Endothelial cell (in vitro differentiated cells): Measurements from ENCODE around the gene CADM2. TPM values are rescaled to one million over a fixed set of nuclear protein-coding genes. Genes with fewer than 3 reads are reported as not detected.
"Not testable (repeated sequence)": the region's sequence is repeated elsewhere in the genome, so short reads cannot be mapped to it uniquely, and the experiment has no call there.

Experiments
- DNase-seq: peaks from one replicate; pipeline ENCODE4 v3.0.0; 2021; ENCODE audit warnings: low spot score
- H3K27ac Mint-ChIP-seq: one replicate; pipeline ENCODE4 v1.8.0; 2021; ENCODE audit warnings: mixed read lengths, inconsistent platforms; ENCODE audit not compliant: unreplicated experiment
- H3K27me3 Mint-ChIP-seq: one replicate; pipeline ENCODE4 v1.8.0; 2021; ENCODE audit warnings: mild to moderate bottlenecking, moderate library complexity, mixed read lengths, inconsistent platforms; ENCODE audit not compliant: unreplicated experiment
- H3K36me3 Mint-ChIP-seq: one replicate; pipeline ENCODE4 v1.8.0; 2021; ENCODE audit warnings: mild to moderate bottlenecking, low read depth, mixed read lengths, inconsistent platforms; ENCODE audit not compliant: unreplicated experiment
- H3K4me1 Mint-ChIP-seq: one replicate; pipeline ENCODE4 v1.8.0; 2021; ENCODE audit warnings: mild to moderate bottlenecking, mixed read lengths, inconsistent platforms; ENCODE audit not compliant: unreplicated experiment
- H3K4me3 Mint-ChIP-seq: one replicate; pipeline ENCODE4 v1.8.0; 2021; ENCODE audit warnings: mild to moderate bottlenecking, mixed read lengths, inconsistent platforms; ENCODE audit not compliant: unreplicated experiment
- H3K9me3 Mint-ChIP-seq: one replicate; pipeline ENCODE4 v1.8.0; 2021; ENCODE audit warnings: mixed read lengths, inconsistent platforms; ENCODE audit not compliant: unreplicated experiment
- total RNA-seq: library from RNA; stranded (reverse); fragmentation: NEBNext Ultra II Directional; extraction: Animal tissue kit (Norgen Biotek cat#: 25700); gene quantifications from one replicate; pipeline ENCODE4 v1.2.1, GENCODE V29; 2021; ENCODE audit not compliant: unreplicated experiment
- TF ChIP-seq, protein P1 (sequence below): fragments of 200-600 bp; sonication (generic); IDR thresholded peaks from one replicate; pipeline ENCODE4 v1.5.0; 2021; ENCODE audit warnings: antibody characterized with exemption; ENCODE audit not compliant: unreplicated experiment

The CADM2 gene
- total RNA-seq, 1 donor from 2014 or later: 0.97 TPM

DNA sequence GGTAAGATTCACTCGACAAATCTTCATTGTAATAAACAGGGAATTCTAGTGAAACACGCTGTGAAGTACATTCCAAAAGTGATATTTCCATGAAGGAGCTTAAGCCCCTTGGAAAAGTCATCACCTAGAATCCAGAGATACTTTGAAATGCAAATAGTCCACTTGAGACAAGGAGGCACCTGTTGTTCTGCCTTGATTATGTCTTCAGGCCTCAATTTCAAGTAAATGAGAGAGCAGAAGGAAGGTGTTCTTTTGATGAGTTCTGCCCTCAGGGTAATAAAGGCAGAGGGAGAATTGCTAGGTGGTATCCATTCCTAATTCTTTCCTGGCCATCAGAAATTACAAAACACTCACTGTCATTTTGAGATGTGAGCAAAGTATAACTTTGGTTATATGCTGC is 162.1 kb downstream of the CADM2 start:
- H3K27ac Mint-ChIP-seq: no peak overlapping the region
- no peaks in the 10 kb centered on the region for H3K9me3 Mint-ChIP-seq
- TF ChIP-seq, protein P1, sequence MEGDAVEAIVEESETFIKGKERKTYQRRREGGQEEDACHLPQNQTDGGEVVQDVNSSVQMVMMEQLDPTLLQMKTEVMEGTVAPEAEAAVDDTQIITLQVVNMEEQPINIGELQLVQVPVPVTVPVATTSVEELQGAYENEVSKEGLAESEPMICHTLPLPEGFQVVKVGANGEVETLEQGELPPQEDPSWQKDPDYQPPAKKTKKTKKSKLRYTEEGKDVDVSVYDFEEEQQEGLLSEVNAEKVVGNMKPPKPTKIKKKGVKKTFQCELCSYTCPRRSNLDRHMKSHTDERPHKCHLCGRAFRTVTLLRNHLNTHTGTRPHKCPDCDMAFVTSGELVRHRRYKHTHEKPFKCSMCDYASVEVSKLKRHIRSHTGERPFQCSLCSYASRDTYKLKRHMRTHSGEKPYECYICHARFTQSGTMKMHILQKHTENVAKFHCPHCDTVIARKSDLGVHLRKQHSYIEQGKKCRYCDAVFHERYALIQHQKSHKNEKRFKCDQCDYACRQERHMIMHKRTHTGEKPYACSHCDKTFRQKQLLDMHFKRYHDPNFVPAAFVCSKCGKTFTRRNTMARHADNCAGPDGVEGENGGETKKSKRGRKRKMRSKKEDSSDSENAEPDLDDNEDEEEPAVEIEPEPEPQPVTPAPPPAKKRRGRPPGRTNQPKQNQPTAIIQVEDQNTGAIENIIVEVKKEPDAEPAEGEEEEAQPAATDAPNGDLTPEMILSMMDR: no peak
- H3K4me3 Mint-ChIP-seq: no peak overlapping the region
- no peak for DNase-seq
- H3K27me3 Mint-ChIP-seq: no peaks in the 10 kb centered on the region
- no peaks in the 10 kb centered on the region for H3K36me3 Mint-ChIP-seq
- H3K4me1 Mint-ChIP-seq: peaks cover 3% of the 10 kb centered on the region

DNA sequence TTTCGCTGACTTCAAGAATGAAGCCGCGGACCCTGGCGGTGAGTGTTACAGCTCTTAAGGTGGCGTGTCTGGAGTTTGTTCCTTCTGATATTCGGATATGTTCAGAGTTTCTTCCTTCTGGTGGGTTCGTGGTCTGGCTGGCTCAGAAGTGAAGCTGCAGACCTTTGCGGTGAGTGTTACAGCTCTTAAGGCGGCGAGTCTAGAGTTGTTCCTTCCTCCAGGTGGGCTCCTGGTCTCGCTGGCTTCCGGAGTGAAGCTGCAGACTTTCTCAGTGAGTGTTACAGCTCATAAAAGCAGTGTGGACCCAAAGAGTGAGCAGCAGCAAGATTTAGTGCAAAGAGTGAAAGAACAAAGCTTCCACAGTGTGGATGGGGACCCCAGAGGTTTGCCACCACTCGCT is 174.1 kb downstream of the CADM2 start:
- H3K4me3 Mint-ChIP-seq, H3K27ac Mint-ChIP-seq, H3K4me1 Mint-ChIP-seq, H3K27me3 Mint-ChIP-seq, H3K9me3 Mint-ChIP-seq, DNase-seq, H3K36me3 Mint-ChIP-seq: not testable (repeated sequence)

DNA sequence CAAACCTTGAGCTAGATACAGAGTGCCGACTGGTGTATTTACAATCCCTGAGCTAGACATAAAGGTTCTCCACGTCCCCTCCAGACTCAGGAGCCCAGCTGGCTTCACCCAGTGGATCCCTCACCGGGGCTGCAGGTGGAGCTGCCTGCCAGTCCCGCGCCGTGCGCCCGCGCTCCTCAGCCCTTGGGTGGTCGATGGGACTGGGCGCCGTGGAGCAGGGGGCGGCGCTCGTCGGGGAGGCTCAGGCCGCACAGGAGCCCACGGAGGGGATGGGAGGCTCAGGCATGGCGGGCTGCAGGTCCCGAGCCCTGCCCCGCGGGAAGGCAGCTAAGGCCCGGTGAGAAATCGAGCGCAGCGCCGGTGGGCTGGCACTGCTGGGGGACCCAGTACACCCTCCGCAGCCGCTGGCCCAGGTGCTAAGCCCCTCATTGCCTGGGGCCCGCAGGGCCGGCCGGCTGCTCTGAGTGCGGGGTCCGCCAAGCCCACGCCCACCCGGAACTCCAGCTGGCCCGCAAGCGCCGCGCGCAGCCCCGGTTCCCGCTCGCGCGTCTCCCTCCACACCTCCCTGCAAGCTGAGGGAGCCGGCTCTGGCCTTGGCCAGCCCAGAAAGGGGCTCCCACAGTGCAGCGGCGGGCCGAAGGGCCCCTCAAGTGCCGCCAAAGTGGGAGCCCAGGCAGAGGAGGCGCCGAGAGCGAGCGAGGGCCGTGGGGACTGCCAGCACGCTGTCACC is 175.1 kb downstream of the CADM2 start:
- not testable (repeated sequence) for H3K36me3 Mint-ChIP-seq, H3K4me3 Mint-ChIP-seq, H3K27me3 Mint-ChIP-seq, H3K27ac Mint-ChIP-seq, H3K4me1 Mint-ChIP-seq, DNase-seq, H3K9me3 Mint-ChIP-seq

DNA sequence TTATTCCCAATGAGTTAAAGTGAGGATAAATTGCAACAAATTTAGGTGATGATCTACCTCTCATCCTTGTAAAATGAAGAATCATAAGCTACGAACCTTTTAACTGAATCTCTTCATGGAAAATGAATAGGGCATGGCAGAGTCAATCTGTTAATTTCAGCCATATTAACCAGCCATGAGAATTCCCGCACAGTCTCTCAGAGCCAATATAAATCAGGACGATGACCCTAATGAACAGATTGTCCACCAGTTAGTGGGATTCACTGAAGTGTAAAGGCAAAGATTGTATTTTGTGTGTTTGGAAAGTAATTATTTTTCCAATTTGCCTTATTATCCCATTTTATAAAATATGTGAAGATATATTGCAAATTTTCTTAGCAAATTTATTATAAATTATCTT is 183.8 kb downstream of the CADM2 start:
- TF ChIP-seq, protein P1: no peak
- no peak overlapping the region for H3K27ac Mint-ChIP-seq

DNA sequence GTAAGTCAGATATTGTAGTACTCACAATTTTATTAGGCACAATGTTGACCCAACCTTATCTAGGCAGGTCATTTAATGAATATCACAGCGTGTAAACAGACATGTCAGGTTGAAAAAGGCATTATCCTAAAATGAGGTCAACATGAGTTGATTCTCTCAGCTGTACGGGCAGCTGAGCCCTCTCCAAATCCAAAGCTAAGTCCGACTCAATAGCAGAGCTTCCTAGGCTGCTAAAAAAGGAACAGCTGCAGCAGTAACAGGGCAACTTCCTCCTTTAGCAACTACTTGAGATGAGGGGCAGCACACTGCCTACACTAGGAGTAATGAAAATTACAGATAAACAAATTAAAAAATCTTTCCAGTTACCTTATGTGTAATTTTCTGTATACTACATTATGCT is 189.2 kb downstream of the CADM2 start:
- TF ChIP-seq, protein P1: no peak

More for the DNA sequence above, 183.8 kb downstream of the CADM2 start:
- no peaks in the 10 kb centered on the region for H3K27me3 Mint-ChIP-seq
- no peaks in the 10 kb centered on the region for H3K9me3 Mint-ChIP-seq
- no peaks in the 10 kb centered on the region for H3K36me3 Mint-ChIP-seq
- no peaks in the 10 kb centered on the region for H3K4me1 Mint-ChIP-seq
- no peak overlapping the region for H3K4me3 Mint-ChIP-seq
- DNase-seq: no peak

DNA sequence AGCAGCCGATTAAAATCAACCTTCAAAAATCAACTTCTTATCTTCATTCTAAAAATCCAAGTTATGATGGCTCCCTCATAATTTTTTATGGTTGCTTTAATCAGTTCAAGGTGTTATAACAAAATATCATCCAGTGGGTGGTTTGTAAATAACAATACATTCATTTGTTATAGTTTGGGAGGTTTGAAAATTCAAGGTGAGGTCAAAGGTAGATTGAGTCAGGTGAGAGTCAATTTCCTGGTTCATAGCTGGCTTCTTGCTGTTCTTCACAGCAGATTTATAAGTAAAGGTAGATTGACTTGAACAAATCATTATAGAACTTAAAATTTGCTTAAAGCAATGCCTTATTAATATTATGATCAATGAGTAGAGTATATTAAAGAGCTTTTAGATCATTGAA is 192.8 kb downstream of the CADM2 start:
- H3K4me3 Mint-ChIP-seq: no peak overlapping the region
- TF ChIP-seq, protein P1: no peak
- no peaks in the 10 kb centered on the region for H3K36me3 Mint-ChIP-seq

More for the DNA sequence above, 189.2 kb downstream of the CADM2 start:
- Mint-ChIP-seq H3K4me3 (no peak overlapping the region), H3K27me3 (no peaks in the 10 kb centered on the region), H3K27ac (no peak overlapping the region), H3K36me3 (no peaks in the 10 kb centered on the region), H3K4me1 (no peaks in the 10 kb centered on the region), H3K9me3 (no peaks in the 10 kb centered on the region)
- no peak for DNase-seq

DNA sequence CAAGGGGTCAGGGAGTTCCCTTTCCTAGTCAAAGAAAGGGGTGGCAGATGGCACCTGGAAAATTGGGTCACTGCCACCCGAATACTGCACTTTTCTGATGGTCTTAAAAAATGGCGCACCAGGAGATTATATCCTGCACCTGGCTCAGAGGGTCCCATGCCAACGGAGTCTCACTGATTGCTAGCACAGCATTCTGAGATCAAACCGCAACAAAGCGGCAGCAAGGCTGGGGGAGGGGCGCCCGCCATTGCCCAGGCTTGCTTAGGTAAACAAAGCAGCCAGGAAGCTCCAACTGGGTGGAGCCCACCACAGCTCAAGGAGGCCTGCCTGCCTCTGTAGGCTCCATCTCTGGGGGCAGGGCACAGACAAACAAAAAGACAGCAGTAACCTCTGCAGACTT is 194.5 kb downstream of the CADM2 start:
- H3K4me1 Mint-ChIP-seq, H3K9me3 Mint-ChIP-seq, DNase-seq, H3K4me3 Mint-ChIP-seq, H3K27ac Mint-ChIP-seq, H3K27me3 Mint-ChIP-seq, H3K36me3 Mint-ChIP-seq: not testable (repeated sequence)

More for the DNA sequence above, 192.8 kb downstream of the CADM2 start:
- Mint-ChIP-seq H3K27me3 (peaks cover 1% of the 10 kb centered on the region), H3K27ac (no peak overlapping the region), H3K9me3 (no peaks in the 10 kb centered on the region), H3K4me1 (no peaks in the 10 kb centered on the region)
- DNase-seq: no peak
